KMS-11 (cell line): ENCODE measurements around the gene SYK.

Experiments used
- H2AFZ ChIP-seq: fragments of 200-600 bp; sonication (generic); 2 replicates; pipeline ENCODE4 v1.6.1; 2016; ENCODE audit warnings: antibody characterized with exemption, mixed run types, low read depth
- H3K27ac ChIP-seq: fragments of 200-600 bp; sonication (generic); 2 replicates; pipeline ENCODE4 v1.6.1; 2016; ENCODE audit warnings: mild to moderate bottlenecking, mixed run types
- H3K27me3 ChIP-seq: fragments of 200-600 bp; sonication (generic); 2 replicates; pipeline ENCODE4 v1.6.1; 2017; ENCODE audit warnings: mild to moderate bottlenecking, low read depth, mixed run types, moderate library complexity; ENCODE audit not compliant: insufficient read depth
- H3K36me3 ChIP-seq: fragments of 200-600 bp; sonication (generic); 2 replicates; pipeline ENCODE4 v1.6.1; 2017; ENCODE audit warnings: mild to moderate bottlenecking, mixed run types; ENCODE audit not compliant: insufficient read depth
- H3K4me1 ChIP-seq: fragments of 200-600 bp; sonication (generic); 2 replicates; pipeline ENCODE4 v1.6.1; 2016; ENCODE audit warnings: mild to moderate bottlenecking, low read depth, mixed run types; ENCODE audit not compliant: poor library complexity, severe bottlenecking
- H3K4me2 ChIP-seq: fragments of 200-600 bp; sonication (generic); 2 replicates; pipeline ENCODE4 v1.7.0; 2016; ENCODE audit warnings: mild to moderate bottlenecking, mixed run types
- H3K4me3 ChIP-seq: fragments of 200-600 bp; sonication (generic); IDR thresholded peaks from 2 replicates; pipeline ENCODE4 v1.6.1; 2017; ENCODE audit warnings: low read depth, low read length, mixed read lengths; ENCODE audit not compliant: insufficient read depth
- H3K79me2 ChIP-seq: fragments of 200-600 bp; sonication (generic); 2 replicates; pipeline ENCODE4 v1.6.1; 2016; ENCODE audit warnings: low read depth, mixed run types; ENCODE audit not compliant: insufficient read depth
- H3K9ac ChIP-seq: fragments of 200-600 bp; sonication (generic); 2 replicates; pipeline ENCODE4 v1.6.1; 2016; ENCODE audit warnings: mild to moderate bottlenecking, mixed run types
- H4K20me1 ChIP-seq: fragments of 200-600 bp; sonication (generic); 2 replicates; pipeline ENCODE4 v1.6.1; 2016; ENCODE audit warnings: mild to moderate bottlenecking, mixed run types; ENCODE audit not compliant: insufficient read depth
- CTCF ChIP-seq: fragments of 200-600 bp; sonication (generic); conservative IDR thresholded peaks from 2 replicates; pipeline ENCODE4 v1.6.1; 2017; ENCODE audit warnings: low read depth, mild to moderate bottlenecking, antibody characterized with exemption, low read length, moderate library complexity, mixed read lengths

Gene SYK

GRCh38 chr9:90841213-90841612 lies 39.6 kb downstream of the SYK start:
- Histone ChIP-seq H3K36me3 (no peaks in the 10 kb centered on the region), H3K4me2 (no peak overlapping the region), H3K27me3 (no peaks in the 10 kb centered on the region), H3K4me1 (no peaks in the 10 kb centered on the region), H3K4me3 (no peak overlapping the region), H3K9ac (no peak overlapping the region), H3K79me2 (no peaks in the 10 kb centered on the region), H2AFZ (no peak overlapping the region), H4K20me1 (no peaks in the 10 kb centered on the region), H3K27ac (no peak overlapping the region)
- no peak for TF ChIP-seq CTCF

DNA sequence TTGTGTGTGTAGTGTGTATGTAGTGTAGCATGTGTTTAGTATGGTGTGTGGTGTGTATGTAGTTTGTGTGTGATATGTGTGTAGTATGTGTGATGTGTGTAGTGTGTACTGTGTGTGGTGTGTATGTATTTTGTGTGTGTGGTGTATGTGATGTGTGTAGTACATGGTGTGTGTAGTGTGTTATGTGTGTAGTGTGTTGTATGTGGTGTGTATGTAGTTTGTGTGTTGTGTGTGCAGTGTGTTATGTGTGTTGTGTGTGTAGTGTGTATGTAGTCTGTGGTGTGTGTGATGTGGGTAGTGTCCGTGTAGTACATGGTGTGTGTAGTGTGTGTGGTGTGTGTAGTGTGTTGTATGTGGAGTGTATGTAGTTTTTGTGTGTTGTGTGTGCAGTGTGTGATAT lies 40.0 kb downstream of the SYK start:
- Histone ChIP-seq H3K4me3 (no peak overlapping the region), H4K20me1 (no peaks in the 10 kb centered on the region)

GRCh38 chr9:90842176-90842777 lies 40.7 kb downstream of the SYK start:
- H3K79me2 ChIP-seq: no peaks in the 10 kb centered on the region
- H3K4me3 ChIP-seq: no peak overlapping the region
- no peak overlapping the region for H3K27ac ChIP-seq
- no peaks in the 10 kb centered on the region for H3K27me3 ChIP-seq
- no peak overlapping the region for H3K4me2 ChIP-seq
- H4K20me1 ChIP-seq: no peaks in the 10 kb centered on the region
- no peak overlapping the region for H2AFZ ChIP-seq
- no peak for TF ChIP-seq CTCF
- no peak overlapping the region for H3K9ac ChIP-seq
- H3K36me3 ChIP-seq: no peaks in the 10 kb centered on the region
- no peaks in the 10 kb centered on the region for H3K4me1 ChIP-seq

More for the DNA sequence above, 40.0 kb downstream of the SYK start:
- Histone ChIP-seq H3K36me3 (no peaks in the 10 kb centered on the region), H3K79me2 (no peaks in the 10 kb centered on the region), H3K27ac (no peak overlapping the region), H3K4me1 (no peaks in the 10 kb centered on the region), H3K27me3 (no peaks in the 10 kb centered on the region), H3K4me2 (no peak overlapping the region), H3K9ac (no peak overlapping the region), H2AFZ (no peak overlapping the region)
- TF ChIP-seq CTCF: no peak

DNA sequence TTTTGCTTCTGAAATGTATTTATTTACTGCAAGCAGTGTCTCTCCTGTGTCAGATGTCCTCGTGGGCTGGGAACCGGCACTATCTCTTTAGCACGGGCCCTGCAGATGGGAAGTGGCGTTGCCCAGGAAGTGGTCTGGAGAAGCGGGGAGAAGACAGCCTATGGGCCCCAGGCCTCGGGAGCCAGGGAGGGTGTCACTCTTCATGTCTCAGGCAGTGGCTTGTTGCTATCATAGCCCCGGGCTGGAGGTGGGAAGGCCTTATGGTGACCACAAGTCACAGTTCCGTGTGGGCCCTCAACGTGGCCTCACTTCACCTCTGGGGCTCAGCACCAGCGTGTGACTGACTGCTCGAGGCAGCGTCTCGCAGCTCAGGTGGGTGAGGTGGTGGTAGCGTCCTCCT lies 41.4 kb downstream of the SYK start:
- no peak overlapping the region for H3K4me3 ChIP-seq
- no peaks in the 10 kb centered on the region for H4K20me1 ChIP-seq
- no peak overlapping the region for H2AFZ ChIP-seq
- no peak overlapping the region for H3K27ac ChIP-seq
- H3K4me2 ChIP-seq: no peak overlapping the region
- TF ChIP-seq CTCF: no peak
- no peaks in the 10 kb centered on the region for H3K36me3 ChIP-seq
- no peaks in the 10 kb centered on the region for H3K27me3 ChIP-seq
- H3K9ac ChIP-seq: no peak overlapping the region
- H3K4me1 ChIP-seq: no peaks in the 10 kb centered on the region
- no peaks in the 10 kb centered on the region for H3K79me2 ChIP-seq
